ENCODE results near the gene ING1. TPM values are rescaled to one million over a fixed set of nuclear protein-coding genes. Genes with fewer than 3 reads are reported as not detected.

Gene ING1
- total RNA-seq, 1 experiment from 2014 or later: 13.7 TPM

DNA sequence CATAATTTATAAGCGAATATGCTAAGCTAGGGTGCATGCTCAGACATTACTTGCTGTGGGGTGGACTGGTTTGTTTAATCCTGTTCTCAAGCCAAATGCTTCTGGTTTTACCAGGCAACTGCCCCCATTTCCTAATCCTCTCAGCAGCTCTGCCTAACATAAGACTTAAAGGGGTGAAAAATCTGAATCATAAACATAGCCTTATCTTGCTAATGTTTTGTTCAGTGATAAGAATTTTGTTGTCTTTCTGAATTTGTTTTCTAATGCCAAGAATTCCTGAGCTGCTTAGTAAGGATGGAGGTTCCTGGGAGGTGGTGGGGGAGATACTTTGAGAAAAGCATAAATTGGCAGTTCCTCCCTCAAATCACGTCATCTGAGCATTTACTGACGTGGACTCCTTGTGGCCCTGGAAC, 42.7 kb downstream of the ING1 start:
- in situ Hi-C loops (cut with HindIII; ENCODE audit: low pct_unique_long_range_greater_than_20kb, low sequenced_read_pairs): no loop called here
- no peak for DNase-seq (ENCODE audit: low read depth)

DNA sequence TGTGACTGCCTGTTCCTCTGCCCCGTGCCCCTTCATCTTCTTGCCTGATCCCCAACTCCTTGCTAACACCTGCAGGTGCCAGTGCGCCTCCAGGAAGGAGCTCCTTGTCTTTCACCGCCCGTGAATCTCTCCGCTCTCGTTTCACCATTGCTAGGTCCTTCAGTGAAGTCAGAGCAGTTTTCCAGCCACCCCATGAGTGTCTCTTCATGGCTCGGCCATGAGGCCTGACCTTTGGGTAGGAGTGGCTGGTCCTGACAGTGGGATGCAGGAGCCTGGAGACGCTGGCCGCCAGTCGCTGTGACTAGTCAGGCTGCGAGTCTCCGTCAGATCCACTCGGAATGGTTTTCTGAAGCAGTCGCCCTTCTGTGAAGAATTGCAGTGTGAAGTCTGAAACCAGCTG, 43.8 kb downstream of the ING1 start:
- in situ Hi-C loops (cut with HindIII; ENCODE audit: low pct_unique_long_range_greater_than_20kb, low sequenced_read_pairs): no loop called here
- no peak for DNase-seq (ENCODE audit: low read depth)

DNA sequence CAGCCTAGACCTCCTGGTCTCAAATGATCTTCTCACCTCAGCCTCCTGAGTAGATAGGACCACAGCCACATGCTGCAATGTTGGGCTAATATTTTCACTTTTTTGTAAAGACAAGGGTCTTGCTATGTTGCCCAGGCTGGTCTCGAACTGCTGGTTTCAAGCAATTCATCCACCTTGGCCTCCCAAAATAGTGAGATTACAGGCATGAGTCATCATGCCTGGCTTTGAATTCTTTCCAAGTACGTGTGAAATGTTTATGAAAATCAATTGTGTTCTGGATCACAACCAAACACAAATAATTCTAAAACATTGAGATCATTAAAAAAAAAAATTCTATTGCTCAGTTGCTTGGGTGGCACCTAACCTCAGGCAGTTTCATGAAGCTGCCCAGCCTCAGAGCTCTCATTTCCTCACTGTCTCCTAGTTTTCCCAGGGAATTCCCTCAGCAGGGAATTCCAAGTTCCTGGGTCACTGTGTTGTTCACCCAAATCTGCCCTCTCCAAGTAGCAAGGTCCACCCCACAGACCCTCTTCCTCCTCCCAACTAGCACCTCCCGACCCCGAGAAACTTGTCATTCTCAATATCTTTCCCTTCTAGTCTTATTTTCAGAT, 44.8 kb downstream of the ING1 start:
- no peak for DNase-seq (ENCODE audit: low read depth)
- in situ Hi-C loops (cut with HindIII; ENCODE audit: low pct_unique_long_range_greater_than_20kb, low sequenced_read_pairs): no loop called here

DNA sequence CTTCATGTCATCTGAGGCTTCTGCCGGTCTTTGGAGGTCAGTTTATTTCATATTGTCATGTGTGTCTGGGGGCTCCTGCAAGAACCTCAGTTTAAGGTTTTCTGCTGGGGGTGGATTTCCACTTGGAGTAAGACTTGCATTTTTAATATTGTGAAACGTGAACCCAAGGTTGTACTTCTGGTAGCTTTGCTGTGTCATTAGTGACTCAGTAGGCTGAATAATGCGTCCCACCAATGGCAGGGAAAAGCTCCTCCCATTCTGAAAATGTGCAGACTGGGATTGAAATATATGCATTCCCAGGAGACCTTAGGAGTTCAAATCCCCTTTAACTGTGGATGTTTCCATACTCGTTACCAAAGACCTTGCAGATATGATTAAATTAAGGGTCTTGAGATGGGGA, 46.2 kb downstream of the ING1 start:
- in situ Hi-C loops (cut with HindIII; ENCODE audit: low pct_unique_long_range_greater_than_20kb, low sequenced_read_pairs): no loop called here
- DNase-seq (ENCODE audit: low read depth): no peak

DNA sequence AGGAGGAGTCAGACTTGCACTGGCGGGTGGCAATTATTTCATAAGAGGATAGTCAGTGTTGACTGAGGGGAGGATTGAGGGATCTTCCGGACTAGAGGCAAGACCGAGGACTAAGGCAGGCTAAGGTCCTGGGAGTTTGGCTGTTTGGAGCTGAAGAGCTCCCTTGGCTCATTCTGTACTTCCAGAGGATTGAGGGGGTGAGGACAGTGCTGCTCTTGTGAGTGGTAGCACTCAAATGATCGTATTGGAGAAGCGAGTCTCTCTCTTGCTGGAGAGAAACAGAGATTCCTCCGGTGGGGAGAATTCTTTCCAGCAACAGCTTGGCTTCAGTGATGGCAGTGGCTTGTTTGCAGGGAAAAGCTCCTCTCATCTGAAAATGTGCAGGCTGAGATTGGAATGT, 47.1 kb downstream of the ING1 start:
- no peak for DNase-seq (ENCODE audit: low read depth)
- in situ Hi-C loops (cut with HindIII; ENCODE audit: low pct_unique_long_range_greater_than_20kb, low sequenced_read_pairs): no loop called here

DNA sequence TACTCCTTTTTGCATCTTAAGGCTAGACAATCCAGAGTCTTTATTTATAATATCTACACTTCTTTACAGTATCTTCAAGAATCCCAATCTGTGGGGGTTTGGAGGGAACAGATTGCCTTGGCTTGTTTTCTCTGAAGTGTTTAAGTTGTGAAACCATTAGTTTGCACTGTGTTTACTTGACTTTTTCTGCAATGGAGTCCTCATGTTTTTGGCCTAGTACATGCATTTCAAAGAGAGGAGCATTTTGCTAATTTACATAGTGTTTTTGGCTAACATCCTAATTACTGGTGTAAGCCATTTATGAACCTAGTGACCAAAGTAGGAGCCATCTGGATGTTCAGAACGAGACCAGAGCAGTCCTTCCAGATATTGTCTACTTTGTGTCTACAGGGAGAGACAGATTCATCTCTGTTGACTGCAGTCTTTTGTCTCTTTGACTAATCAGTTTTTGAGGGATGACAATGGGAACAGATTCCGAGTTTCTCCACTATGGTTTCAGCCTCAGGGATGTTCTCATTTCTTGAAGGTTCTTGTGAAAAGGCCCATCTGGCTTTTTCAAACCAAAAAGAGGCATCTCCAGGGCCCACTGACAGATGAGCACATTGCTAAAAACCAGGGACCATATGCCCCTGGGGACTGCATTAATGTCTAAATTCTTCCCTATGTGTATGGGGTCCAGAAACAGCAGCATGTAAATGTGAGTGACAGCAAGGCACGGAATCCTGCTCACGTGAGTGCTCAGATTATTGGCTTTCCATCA, 53.4 kb downstream of the ING1 start:
- DNase-seq (ENCODE audit: low read depth): no peak
- in situ Hi-C loops (cut with HindIII; ENCODE audit: low pct_unique_long_range_greater_than_20kb, low sequenced_read_pairs): no loop called here

DNA sequence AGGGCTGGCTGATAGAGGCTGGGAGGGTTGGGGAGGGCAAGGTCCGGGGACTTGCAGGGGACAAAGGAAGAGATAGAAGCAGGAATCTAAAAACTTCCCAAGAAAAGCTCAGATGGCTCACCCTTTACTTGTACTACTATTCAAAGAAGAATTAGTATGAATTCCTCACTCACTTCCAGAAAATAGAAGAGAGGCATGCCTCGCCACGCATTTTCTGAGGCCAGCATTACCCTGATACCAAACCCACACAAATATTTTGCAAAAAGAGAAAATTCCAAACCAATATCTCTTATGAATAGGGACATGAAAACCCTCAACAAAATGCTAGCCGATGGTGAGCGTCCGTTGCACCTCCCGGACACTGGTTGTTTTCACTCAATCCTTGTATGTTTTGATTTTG, 54.0 kb downstream of the ING1 start:
- in situ Hi-C loops (cut with HindIII; ENCODE audit: low pct_unique_long_range_greater_than_20kb, low sequenced_read_pairs): no loop called here
- DNase-seq (ENCODE audit: low read depth): no peak

DNA sequence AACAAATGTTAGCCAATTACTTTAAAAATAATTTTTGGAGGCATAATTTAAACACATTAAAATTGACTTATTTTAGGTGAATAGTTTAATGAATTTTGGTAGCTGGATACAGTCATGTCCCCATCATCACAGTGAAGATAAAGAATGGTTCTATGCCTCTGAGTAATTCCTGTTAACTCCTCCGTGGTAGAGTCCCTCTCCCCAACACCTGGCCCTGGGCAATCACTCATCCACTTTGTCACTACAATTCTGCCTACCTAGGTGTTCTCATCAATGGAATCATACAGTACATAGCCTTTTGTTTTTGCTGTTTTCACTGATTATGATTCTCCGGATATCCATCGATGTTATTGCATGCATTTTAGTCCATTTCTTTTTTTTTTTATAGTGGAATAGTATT, 55.6 kb downstream of the ING1 start:
- no peak for DNase-seq (ENCODE audit: low read depth)
- in situ Hi-C loops (cut with HindIII; ENCODE audit: low pct_unique_long_range_greater_than_20kb, low sequenced_read_pairs): no loop called here

DNA sequence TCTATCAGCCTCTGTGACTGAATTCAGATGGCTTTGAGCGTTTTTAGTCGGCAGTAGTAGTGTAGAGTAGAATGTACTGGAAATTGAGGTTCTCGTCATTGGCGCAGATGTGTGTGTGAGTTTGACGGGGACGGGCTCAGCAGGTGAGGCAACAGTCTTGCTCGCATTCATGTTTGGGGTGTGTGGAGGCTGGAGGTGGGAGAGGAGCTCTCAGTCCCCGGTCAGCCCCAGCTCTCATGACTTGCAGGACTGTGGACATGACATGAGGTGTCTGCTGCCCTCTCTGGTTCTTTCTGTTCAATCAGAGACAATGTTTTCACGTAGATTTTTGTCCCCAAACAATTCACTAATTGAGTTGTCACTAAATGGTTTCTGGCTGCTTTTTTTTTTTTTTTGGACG, 57.2 kb downstream of the ING1 start:
- in situ Hi-C loops (cut with HindIII; ENCODE audit: low pct_unique_long_range_greater_than_20kb, low sequenced_read_pairs): no loop called here
- no peak for DNase-seq (ENCODE audit: low read depth)

DNA sequence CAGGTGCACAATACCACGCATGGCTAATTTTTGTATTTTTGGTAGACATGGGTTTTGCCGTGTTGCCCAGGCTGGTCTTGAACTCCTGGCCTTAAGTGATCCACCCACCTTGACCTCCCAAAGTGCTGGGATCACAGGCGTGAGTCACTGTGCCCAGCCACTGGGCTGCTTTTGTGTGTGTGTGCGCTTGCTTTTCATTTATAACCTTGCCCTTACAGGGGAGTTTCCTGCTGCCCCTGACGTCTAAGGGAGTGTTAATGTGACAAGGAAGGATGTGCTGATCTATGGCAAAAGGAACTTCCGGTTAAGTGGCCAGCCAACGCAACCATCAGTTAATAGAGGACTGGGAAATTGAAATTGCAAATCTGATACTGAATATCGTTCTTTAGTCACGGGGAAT, 57.7 kb downstream of the ING1 start:
- DNase-seq (ENCODE audit: low read depth): no peak
- in situ Hi-C loops (cut with HindIII; ENCODE audit: low pct_unique_long_range_greater_than_20kb, low sequenced_read_pairs): no loop called here

DNA sequence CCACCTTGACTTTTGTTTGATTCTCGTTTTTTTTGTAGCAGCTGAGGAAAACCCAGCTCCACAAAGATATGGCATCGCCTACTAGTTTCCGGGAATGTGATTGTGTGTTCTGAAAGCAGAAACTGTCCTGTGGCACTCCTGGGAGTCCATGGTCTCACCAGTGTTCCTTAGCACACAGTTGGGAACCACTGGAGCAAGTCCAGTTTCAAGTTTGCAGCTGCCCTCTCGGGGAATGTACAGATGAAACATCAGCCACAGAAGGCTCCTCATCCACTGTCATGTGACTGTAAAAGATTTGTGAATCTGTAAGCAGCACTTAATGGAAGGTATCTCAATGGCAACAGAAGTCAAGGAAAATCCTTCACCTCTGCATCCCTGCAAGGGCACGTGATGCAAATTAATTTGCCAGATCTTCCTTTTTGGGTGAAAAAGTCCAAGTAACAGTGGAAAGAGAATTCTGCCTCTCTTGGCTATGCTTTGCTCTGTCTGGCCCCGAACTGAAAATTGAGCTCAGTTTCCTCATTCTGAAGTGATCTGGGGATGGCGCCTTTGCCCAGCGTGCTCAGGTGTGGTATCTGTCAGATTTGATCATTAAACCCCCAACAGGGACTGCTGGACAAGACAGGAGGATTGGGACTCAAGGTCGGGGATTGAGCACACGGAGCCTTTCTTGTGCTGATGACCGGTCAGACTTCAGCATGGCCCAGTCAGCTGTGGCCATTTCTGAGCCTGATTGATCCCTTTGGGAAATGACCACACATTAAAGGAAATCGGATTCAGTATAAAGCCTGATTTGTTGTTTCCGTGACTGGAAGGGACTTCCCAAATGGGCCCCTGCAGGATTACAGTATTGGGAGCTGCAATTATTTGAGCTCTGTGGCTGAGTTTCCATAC, 58.8 kb downstream of the ING1 start:
- no peak for DNase-seq (ENCODE audit: low read depth)
- in situ Hi-C loops (cut with HindIII; ENCODE audit: low pct_unique_long_range_greater_than_20kb, low sequenced_read_pairs): no loop called here

Other genes starting within 250 kb of the ING1 start
- 21.3 and 30.5 TPM in 2 replicates for gene RAB20, start 152.0 kb upstream of the ING1 start, total RNA-seq (2014; rRNA removed; shearing (Covaris generic); ENCODE audit: low replicate concordance)
- 9.1 and 9.4 TPM in 2 replicates for gene NAXD, start 98.2 kb upstream of the ING1 start, total RNA-seq (2014; rRNA removed; shearing (Covaris generic); ENCODE audit: low replicate concordance)
- 41.2 and 45.6 TPM in 2 replicates for gene CARS2, start 7.6 kb upstream of the ING1 start, total RNA-seq (2014; rRNA removed; shearing (Covaris generic); ENCODE audit: low replicate concordance)
- gene ANKRD10, start 201.4 kb downstream of the ING1 start, total RNA-seq (2014; rRNA removed; shearing (Covaris generic); ENCODE audit: low replicate concordance): 36.1 and 53.3 TPM in 2 replicates

Data from Caki2 (cell line).